Measurements from ENCODE around the gene FER1L5. TPM values are rescaled to one million over a fixed set of nuclear protein-coding genes. Genes with fewer than 3 reads are reported as not detected.

The FER1L5 gene
- total RNA-seq, 2 experiments from 2014 or later = not detected

DNA sequence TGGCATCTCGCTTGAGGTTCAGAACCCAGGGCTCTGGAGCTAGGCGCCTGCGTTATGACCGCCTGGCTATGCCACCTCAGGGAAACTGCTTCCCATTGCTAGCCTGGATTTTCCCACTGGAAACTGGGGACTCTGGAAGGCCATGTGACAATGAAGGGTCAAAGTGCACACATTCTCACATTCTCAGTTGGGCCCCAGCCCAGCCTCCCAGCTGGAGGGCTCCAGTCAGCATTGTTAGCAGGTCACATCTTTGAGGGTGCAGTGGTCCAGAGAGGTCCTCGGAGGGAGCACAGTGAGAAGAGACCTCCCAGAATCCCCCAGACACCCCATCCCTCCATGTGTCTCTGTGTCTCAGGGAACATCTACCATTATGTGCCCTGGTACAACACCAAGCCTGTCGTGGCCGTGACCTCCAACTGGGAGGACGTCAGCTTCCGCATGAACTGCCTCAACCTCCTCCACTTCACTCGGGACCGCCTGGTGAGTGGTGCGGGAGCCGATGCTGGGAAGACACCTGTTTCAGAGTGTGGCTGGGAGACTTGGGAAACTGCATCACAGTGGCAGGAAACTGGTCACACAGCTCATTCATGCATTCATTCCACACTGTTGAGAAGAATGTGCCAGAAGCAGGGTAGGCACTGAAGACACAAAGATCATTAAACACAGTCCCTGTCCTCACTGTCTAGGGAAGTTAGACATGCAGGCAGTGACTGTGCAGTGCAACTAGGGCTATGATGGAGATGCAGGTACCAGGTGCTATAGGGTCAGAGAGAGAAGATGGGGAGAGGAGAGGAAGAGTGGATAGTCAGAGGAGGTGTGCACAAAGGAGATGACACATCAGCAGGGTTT is 41.6 kb downstream of the FER1L5 start:
- H3K4me1 Mint-ChIP-seq (ENCODE audit: low read depth) = no peaks in the 10 kb centered on the region
- CTCF ChIA-PET = no interaction called here
- no peak overlapping the region for H3K27ac Mint-ChIP-seq
- POLR2A ChIA-PET = no interaction called here
- ATAC-seq (no peak), DNase-seq (no peak)
- intact Hi-C loops (cut with micrococcal nuclease) = no loop called here
- TF ChIP-seq, protein P1, sequence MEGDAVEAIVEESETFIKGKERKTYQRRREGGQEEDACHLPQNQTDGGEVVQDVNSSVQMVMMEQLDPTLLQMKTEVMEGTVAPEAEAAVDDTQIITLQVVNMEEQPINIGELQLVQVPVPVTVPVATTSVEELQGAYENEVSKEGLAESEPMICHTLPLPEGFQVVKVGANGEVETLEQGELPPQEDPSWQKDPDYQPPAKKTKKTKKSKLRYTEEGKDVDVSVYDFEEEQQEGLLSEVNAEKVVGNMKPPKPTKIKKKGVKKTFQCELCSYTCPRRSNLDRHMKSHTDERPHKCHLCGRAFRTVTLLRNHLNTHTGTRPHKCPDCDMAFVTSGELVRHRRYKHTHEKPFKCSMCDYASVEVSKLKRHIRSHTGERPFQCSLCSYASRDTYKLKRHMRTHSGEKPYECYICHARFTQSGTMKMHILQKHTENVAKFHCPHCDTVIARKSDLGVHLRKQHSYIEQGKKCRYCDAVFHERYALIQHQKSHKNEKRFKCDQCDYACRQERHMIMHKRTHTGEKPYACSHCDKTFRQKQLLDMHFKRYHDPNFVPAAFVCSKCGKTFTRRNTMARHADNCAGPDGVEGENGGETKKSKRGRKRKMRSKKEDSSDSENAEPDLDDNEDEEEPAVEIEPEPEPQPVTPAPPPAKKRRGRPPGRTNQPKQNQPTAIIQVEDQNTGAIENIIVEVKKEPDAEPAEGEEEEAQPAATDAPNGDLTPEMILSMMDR (IDR thresholded peaks at IDR 0.05) = no peak
- no peak overlapping the region for H3K4me3 Mint-ChIP-seq
- peaks cover 3% of the 10 kb centered on the region for H3K27me3 Mint-ChIP-seq
- no peaks in the 10 kb centered on the region for H3K9me3 Mint-ChIP-seq
- no peaks in the 10 kb centered on the region for H3K36me3 Mint-ChIP-seq (ENCODE audit: low read depth)

DNA sequence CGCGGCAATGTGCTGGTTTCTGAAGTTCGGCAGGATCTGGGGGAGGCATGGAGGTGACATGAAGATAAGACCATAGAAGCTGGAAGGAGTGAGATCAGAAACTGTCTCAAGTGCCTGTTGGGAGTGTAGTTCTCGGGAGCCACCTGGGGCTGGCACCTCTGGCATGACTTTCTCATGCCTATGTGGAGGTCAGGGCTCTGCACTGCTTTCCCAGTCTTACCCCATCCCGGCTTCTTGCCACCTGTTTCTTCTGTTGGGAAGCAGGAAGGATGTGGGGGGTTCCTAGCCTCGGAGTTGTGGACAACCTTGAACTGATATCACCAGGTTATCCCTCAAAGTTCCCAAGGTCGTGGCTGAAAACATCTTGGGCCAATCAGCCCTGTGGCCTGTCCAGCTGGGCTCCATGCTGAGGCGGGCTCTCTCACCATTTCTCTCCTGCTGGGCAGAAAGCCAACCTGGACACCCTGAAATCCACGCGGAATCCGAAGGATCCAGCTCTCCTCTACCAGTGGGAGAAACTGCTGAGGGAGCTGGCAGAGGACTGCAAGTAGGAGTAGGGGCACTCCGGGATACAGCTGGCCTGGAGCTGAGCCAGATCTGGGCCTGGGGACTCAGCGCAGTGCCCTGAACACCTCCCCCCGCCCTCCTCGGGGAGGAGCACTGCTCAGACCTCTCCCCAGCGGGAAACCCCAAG is 42.5 kb downstream of the FER1L5 start:
- DNase-seq = no peak
- Mint-ChIP-seq H3K36me3 (ENCODE audit: low read depth) (no peaks in the 10 kb centered on the region), H3K4me1 (ENCODE audit: low read depth) (no peaks in the 10 kb centered on the region), H3K27ac (no peak overlapping the region), H3K27me3 (peaks cover 3% of the 10 kb centered on the region), H3K9me3 (no peaks in the 10 kb centered on the region), H3K4me3 (no peak overlapping the region)
- intact Hi-C loops (cut with micrococcal nuclease) = no loop called here
- no peak for ATAC-seq
- CTCF ChIA-PET = no interaction called here
- TF ChIP-seq, protein P1 (IDR thresholded peaks at IDR 0.05) = no peak
- POLR2A ChIA-PET = no interaction called here

DNA sequence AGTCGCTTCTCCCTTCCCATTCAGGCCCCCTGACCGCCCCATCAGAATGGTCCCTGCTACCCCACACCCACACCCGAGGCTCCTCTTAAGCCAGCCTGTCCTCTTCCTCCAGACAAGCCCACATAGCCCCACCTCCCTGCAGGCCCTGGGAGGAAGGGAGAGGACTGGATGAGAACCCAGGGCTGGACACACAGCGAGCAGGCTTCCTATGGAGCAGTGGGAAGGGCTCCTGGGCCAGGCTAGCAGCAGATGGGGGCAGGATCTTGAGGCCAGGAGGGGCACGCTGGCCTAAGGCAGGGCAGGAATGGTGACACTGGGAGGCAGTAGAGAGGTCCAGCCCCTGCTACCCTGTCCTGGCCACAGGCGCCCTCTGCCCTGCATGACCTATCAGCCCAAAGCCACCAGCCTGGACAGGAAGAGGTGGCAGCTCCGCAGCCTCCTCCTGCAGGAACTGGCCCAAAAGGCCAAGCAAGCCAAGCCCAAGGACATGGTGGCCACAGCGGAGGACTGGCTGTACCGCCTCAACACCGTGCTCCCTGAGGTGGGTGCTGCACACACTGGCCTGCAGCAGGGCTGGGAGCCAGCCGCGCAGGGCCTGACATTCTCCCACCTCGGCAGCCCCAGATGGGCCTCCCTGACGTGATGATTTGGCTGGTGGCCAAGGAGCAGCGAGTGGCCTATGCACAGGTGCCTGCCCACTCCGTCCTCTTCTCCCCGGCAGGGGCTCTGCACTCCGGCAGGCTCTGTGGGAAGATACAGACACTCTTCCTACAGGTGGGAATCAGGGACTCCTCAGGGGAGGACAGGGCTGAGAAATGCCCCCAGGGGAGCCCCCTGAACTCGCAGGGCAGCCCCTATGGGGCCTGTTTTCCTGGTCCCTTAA is 43.3 kb downstream of the FER1L5 start:
- ChIA-PET POLR2A (no interaction called here), CTCF (no interaction called here)
- H3K27me3 Mint-ChIP-seq = peaks cover 3% of the 10 kb centered on the region
- H3K9me3 Mint-ChIP-seq = no peaks in the 10 kb centered on the region
- ATAC-seq = no peak
- no peak overlapping the region for H3K4me3 Mint-ChIP-seq
- intact Hi-C loops (cut with micrococcal nuclease) = no loop called here
- TF ChIP-seq, protein P1 (IDR thresholded peaks at IDR 0.05) = no peak
- H3K4me1 Mint-ChIP-seq (ENCODE audit: low read depth) = no peaks in the 10 kb centered on the region
- no peaks in the 10 kb centered on the region for H3K36me3 Mint-ChIP-seq (ENCODE audit: low read depth)
- DNase-seq = no peak
- H3K27ac Mint-ChIP-seq = no peak overlapping the region

DNA sequence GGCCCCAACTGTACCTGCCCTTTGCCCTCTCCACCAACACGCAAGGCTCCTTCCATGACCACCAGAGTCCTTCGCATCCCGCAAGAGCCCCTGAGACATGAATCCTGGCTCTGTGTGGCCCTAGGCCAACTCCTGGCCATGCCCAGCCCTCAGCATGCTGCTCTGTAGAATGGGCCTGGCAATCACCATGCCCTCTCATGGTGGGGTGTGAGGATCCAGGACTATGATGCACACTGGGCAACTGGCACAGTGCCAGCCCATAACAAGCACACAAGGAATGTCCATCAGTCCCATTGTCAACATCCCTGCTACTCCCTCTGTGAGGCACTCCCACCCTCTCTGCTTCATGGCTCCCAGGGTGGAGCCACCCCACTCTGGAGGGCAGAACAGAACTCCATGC is 44.7 kb downstream of the FER1L5 start:
- no peak for ATAC-seq
- TF ChIP-seq, protein P1 (IDR thresholded peaks at IDR 0.05) = no peak
- Mint-ChIP-seq H3K9me3 (no peaks in the 10 kb centered on the region), H3K36me3 (ENCODE audit: low read depth) (no peaks in the 10 kb centered on the region), H3K4me3 (no peak overlapping the region), H3K27ac (no peak overlapping the region), H3K4me1 (ENCODE audit: low read depth) (no peaks in the 10 kb centered on the region), H3K27me3 (peaks cover 2% of the 10 kb centered on the region)
- CTCF ChIA-PET = no interaction called here
- POLR2A ChIA-PET = no interaction called here
- DNase-seq = no peak
- intact Hi-C loops (cut with micrococcal nuclease) = no loop called here

Measured in activated CD8-positive, alpha-beta T cell treated with anti-CD3 and anti-CD28 coated beads for 36 hours (primary cell).